GM18505 (cell line): ENCODE measurements around the gene PDE4D.

Experiments
- ATAC-seq: cut with Tn5 transposase; IDR thresholded peaks from one replicate; pipeline ENCODE4 v1.9.1; 2021; ENCODE audit not compliant: unreplicated experiment
- POLR2A ChIP-seq: IDR thresholded peaks from 4 replicates; pipeline ENCODE4 v1.6.1; 2011; ENCODE audit warnings: borderline replicate concordance; ENCODE audit not compliant: insufficient read depth, insufficient read length; ENCODE audit errors: extremely low read depth

Gene PDE4D

GRCh38 chr5:59548807-59549357, 344.6 kb downstream of the PDE4D start:
- TF ChIP-seq POLR2A = no peak
- no peak for ATAC-seq

- no peak for TF ChIP-seq POLR2A
- no peak for ATAC-seq
These were observed 345.8 kb downstream of the PDE4D start for GRCh38 chr5:59547731-59548130.

DNA sequence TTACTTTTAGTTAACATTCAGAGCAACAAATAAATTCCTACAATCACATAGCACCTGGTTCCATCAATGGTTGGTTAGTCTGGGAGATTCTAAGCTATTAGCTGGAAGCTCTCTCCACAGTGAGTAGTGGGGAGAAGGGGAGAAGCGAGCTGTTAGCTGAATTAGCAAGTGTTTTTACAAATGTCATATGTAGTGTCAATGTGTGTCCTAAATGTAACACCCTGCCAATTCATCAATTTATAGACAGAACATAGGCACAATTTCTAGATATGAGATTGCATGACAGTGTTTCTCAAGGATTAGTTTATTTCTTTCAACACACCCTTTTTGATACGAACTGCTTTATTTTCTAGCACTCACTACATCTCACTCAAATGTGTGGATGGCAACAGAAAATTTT, 349.0 kb downstream of the PDE4D start:
- ATAC-seq = no peak
- no peak for TF ChIP-seq POLR2A

- ATAC-seq = no peak
- TF ChIP-seq POLR2A = no peak
These were observed 349.6 kb downstream of the PDE4D start for GRCh38 chr5:59543821-59544442.

DNA sequence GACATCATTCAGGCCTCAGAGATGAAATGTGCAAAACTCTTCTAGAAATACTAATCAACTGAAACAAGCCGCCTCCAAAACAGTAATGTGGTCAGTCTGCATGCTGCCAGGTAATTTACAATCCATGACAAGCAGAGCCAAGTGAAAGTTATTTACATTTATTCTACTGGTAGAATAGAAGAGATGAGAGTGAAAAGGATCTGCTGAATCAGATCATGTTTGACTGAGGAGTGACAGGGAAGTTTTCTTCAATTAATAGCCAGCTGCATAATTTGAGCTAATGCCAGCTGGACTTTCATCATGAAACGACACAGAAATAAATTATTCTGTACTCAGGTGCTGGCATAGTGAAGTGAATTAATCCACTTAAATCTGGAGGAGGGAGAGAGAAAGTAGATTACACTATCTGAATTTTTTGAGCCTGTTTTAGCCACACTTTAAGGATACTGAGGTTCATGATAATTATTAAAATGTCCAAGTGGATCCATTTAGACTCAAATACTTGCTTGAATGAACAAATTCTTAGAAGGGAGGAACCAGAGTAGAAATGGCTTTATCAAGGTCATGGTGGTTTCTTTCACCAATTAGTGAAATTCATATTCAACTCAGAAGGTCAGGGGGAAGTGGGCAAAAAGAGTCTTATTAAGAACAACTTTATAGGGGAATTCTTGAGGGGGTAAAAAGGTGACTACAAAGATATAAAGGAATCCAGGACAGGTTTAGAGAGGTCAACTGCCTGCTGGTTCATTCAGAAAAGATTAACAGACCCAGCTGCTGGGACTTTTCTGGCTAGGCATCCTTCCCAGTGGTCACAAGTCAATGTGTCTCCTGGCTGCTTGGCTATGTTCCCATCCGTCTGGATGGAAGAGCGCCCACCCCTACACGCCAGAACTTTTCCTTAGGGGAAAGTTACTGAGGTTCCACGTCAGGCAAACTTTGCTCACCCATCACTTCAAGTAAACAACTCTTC, 350.4 kb downstream of the PDE4D start:
- no peak for ATAC-seq
- TF ChIP-seq POLR2A = no peak

DNA sequence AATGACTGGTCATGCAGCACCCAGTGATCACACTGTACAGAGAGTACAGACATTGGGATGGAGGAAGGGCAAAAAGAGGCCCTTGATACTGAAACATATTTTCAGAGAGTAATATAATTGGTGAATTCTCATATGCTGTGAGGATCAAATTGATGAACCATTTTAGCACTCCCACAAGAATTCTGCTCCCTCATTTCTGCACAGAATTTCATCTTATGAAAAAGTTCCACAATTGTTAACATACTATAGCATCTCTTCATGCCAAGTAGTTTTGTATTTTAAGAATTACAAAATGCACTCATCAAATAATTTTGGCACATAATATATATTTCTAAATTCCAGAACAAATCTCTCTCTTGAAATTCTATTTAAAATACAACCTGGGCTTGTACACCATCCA, 351.2 kb downstream of the PDE4D start:
- TF ChIP-seq POLR2A = no peak
- ATAC-seq = no peak

- TF ChIP-seq POLR2A = no peak
- ATAC-seq = no peak
These were observed 353.2 kb downstream of the PDE4D start for GRCh38 chr5:59540366-59540765.

DNA sequence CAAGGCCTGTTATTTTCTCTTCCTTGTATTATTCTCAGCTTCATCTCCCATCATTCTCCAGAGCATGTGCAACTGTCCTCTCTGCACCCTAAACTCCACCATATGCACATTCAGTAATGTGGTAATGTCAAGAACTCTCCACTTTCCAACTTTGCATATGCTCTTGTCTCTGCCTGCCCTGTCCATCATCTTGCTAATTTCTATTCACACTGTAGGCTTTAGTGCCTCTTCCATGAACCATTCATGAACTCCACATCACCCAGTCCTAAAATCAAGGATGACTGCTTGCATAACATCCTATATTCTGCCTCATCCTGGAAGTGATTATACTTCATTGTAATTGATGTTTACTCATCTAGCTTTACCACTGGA, 354.8 kb downstream of the PDE4D start:
- TF ChIP-seq POLR2A = no peak
- ATAC-seq = no peak

DNA sequence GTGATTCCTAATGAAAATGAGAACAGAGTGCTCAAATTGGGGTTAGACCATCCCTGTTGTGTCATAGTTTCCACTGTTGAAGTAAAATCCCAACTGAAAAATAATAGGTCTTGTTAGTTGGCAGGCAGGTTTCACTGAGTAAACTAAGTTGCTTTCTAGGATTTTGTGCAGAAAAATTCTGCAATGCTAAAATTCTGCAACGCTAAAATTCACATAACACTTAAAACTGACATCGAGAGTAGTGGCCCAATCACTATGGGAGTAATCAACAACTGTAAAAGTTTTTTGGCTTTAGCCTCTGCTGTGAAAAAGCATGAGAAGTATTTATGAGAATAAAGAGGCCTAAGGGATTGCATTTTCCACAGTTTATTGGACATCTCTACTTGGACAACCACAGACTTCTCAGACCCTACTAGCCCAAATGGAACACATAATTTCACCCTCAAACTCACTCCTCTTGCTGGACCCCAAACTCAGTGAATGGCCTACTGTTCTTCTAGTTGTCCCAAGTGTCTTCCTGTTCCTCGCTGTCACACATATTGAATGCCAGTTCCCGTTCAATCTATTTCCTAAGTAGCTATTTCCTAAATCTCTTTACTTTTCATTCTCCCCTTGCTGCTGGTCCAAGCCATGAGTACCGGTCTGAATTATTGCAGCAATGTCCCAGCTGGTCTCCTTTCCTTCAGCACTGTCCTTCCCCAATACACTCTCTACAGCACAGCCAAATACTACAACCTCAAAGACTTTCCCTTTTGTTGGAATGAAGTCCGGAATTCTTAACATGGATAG, 355.4 kb downstream of the PDE4D start:
- TF ChIP-seq POLR2A = no peak
- no peak for ATAC-seq

DNA sequence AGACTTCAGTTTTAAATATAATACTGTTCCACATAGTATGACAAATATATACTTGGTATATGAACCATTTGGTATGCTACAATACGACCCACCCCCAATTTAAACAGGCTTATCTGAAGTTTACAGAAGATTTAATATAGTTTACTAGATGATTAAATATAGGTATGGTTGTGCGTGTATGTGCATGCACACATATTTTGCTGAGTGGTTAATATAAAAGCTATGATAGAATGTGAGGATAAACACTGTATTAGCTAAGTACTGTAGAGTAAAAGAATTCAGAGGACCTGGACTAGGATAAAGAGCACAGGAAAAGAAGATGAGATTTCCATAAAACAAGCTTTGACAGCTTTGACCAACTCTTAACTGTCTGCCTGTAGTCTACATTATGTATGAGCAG, 356.7 kb downstream of the PDE4D start:
- TF ChIP-seq POLR2A = no peak
- ATAC-seq = no peak

GRCh38 chr5:59535561-59535960, 358.0 kb downstream of the PDE4D start:
- no peak for TF ChIP-seq POLR2A
- no peak for ATAC-seq

DNA sequence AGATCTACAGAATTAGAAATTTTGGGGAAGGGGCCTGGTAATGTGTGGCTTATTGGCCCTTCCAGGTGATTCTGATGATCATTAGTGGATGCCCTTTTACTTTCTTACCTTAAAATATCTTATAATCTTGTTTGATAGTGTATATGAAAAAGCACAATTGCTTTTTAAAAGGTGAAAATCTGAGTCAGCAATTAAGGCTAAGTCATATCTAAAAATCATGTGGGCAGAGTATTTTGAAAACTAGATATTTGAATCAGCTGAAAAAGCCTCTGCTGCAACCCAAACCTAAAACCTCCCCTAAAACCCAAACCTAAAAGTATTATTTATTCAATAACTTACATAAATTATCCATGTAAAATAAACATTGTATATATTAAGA, 359.8 kb downstream of the PDE4D start:
- no peak for ATAC-seq
- no peak for TF ChIP-seq POLR2A
